ENCODE results near the gene ZSWIM5. TPM values are rescaled to one million over a fixed set of nuclear protein-coding genes. Genes with fewer than 3 reads are reported as not detected.

ZSWIM5 gene
- polyA plus RNA-seq, 1 donor (not counting 4 experiments of a cell fraction or from before 2014, with no cell fraction given), result 0.03 TPM

DNA sequence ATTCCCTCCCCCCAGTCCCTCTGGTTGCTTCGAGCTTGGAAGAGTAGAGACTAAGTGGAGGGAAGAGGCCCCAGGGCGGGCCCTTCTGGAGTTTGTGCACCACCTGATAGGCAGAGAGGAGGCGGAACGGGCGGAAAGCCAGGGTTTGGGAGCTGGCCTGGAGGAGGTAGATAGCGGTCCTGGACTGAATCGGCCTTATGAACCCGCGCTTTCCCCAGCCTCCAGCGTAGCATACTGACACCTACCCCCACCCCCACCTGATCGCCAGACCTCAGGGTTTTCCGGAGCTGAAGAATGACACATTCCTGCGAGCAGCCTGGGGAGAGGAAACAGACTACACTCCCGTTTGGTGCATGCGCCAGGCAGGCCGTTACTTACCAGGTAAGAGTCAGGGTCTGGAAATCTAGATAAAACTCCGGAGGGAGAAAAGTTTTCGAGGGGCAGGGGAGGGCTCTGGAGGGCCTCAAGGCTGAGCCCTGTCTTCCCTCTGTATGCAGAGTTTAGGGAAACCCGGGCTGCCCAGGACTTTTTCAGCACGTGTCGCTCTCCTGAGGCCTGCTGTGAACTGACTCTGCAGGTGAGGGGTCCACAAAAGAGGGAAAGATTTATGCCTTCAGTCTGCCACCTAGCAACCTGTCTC, 193.6 kb downstream of the ZSWIM5 start:
- H3K4me2 ChIP-seq (ENCODE audit: control insufficient read depth, extremely low read depth, insufficient read depth, low read depth, low read length), result peak overlapping the region; percentile 99
- H3K27ac ChIP-seq (ENCODE audit: control insufficient read depth, insufficient read depth, low read length), result peak overlapping the region; percentile 88
- H3K79me2 ChIP-seq (ENCODE audit: control insufficient read depth, insufficient read depth, low read length), result peaks cover 26% of the 10 kb centered on the region
- H3K9ac ChIP-seq (ENCODE audit: control insufficient read depth, extremely low read depth, insufficient read depth, low read length), result peak overlapping the region; percentile 86
- no peaks in the 10 kb centered on the region for H3K9me1 ChIP-seq (ENCODE audit: control insufficient read depth, extremely low read depth, insufficient read depth, low read length)
- H2AFZ ChIP-seq (ENCODE audit: control insufficient read depth, low read length), result peak overlapping the region; percentile 88
- peak overlapping the region; percentile 55 to 94 (median 93) for H3K4me3 ChIP-seq (ENCODE audit: control insufficient read depth in 2 of 3, extremely low read depth in 1 of 3, insufficient read depth in 2 of 3, low read depth in 1 of 3, low read length in 3 of 3)
- peaks cover 25 to 27% of the 10 kb centered on the region in 2 experiments for H3K36me3 ChIP-seq (ENCODE audit: control insufficient read depth in 2 of 2, extremely low read depth in 1 of 2, insufficient read depth in 2 of 2, low read length in 2 of 2)
- TF ChIP-seq, protein P1, sequence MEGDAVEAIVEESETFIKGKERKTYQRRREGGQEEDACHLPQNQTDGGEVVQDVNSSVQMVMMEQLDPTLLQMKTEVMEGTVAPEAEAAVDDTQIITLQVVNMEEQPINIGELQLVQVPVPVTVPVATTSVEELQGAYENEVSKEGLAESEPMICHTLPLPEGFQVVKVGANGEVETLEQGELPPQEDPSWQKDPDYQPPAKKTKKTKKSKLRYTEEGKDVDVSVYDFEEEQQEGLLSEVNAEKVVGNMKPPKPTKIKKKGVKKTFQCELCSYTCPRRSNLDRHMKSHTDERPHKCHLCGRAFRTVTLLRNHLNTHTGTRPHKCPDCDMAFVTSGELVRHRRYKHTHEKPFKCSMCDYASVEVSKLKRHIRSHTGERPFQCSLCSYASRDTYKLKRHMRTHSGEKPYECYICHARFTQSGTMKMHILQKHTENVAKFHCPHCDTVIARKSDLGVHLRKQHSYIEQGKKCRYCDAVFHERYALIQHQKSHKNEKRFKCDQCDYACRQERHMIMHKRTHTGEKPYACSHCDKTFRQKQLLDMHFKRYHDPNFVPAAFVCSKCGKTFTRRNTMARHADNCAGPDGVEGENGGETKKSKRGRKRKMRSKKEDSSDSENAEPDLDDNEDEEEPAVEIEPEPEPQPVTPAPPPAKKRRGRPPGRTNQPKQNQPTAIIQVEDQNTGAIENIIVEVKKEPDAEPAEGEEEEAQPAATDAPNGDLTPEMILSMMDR (optimal IDR thresholded peaks at IDR 0.05 in 1 of 3, IDR thresholded peaks at IDR 0.05 in 1 of 3, conservative IDR thresholded peaks at IDR 0.05 in 1 of 3; ENCODE audit: extremely low read depth in 1 of 3, insufficient read depth in 2 of 3, low read length in 3 of 3), result no peak
- no peak for TF ChIP-seq EZH2 (IDR thresholded peaks at IDR 0.05; ENCODE audit: low read length)
- no peaks in the 10 kb centered on the region for H3K9me3 ChIP-seq (ENCODE audit: control insufficient read depth, low read depth, low read length)
- dilution Hi-C loops (cut with MboI; ENCODE audit: extremely low pct_ligation_motif_present, low sequenced_read_pairs), result no loop called here
- FAIRE-seq, result peak; percentile 57
- peak; percentile 28 for DNase-seq (ENCODE audit: low read depth, low spot score)
- no peaks in the 10 kb centered on the region for H3K27me3 ChIP-seq (ENCODE audit: control insufficient read depth, extremely low read depth, insufficient read depth, low read length)
- H4K20me1 ChIP-seq (ENCODE audit: control insufficient read depth, extremely low read depth, insufficient read depth, low read length), result no peaks in the 10 kb centered on the region
- peaks cover 21% of the 10 kb centered on the region for H3K4me1 ChIP-seq (ENCODE audit: control insufficient read depth, extremely low read depth, insufficient read depth, low read length)

DNA sequence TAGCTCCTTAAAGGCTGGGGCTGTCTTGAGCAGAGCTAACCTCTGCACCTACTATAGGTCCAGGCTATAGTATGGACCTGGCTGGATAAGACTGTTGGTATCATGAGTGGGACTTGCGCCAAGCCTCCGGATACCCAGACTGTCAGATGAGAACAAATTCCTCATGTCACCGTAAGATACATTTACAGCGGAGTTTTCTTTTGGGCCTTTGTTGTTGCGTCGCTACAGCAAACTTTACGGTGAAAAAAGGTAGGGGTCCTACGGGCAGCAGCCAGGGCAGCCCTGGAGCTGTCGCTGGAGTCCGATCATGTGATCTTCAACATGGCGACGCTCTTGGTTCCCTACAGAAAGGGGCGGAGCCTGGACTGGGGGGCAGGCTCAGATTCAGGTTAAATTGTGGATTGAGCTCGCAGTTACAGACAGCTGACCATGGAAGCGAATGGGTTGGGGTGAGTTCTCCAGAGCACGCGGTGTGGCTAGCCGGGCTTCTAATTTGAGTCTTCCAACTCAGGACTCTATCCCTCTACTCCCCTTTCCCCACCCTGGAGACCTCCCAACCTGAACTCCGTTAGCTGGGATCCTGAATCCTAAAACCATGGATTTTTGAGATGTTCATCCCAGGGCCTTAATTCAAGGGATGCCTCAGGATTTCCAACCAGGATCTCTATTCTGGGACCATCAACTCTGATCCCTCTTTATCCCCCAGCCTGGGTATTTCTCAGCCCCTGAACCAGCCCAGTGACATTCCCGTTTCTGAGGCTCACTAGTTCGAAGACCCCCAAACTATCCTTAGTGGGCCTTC, 194.4 kb downstream of the ZSWIM5 start, which contains the start of gene UROD:
Gene UROD, plus strand, starts transcription at position 418 of the 802 bp plus-strand sequence. Its CDS starts 12 bp downstream, at position 430.
- Histone ChIP-seq H3K9ac (ENCODE audit: control insufficient read depth, extremely low read depth, insufficient read depth, low read length) (peak within 1 kb of the TSS; percentile 86), H2AFZ (ENCODE audit: control insufficient read depth, low read length) (peak within 1 kb of the TSS; percentile 99), H4K20me1 (ENCODE audit: control insufficient read depth, extremely low read depth, insufficient read depth, low read length) (no peaks in the 10 kb centered on the region), H3K9me1 (ENCODE audit: control insufficient read depth, extremely low read depth, insufficient read depth, low read length) (no peaks in the 10 kb centered on the region), H3K79me2 (ENCODE audit: control insufficient read depth, insufficient read depth, low read length) (peaks cover 26% of the 10 kb centered on the region), H3K27ac (ENCODE audit: control insufficient read depth, insufficient read depth, low read length) (peak within 1 kb of the TSS; percentile 88), H3K9me3 (ENCODE audit: control insufficient read depth, low read depth, low read length) (no peaks in the 10 kb centered on the region), H3K4me2 (ENCODE audit: control insufficient read depth, extremely low read depth, insufficient read depth, low read depth, low read length) (peak within 1 kb of the TSS; percentile 99), H3K27me3 (ENCODE audit: control insufficient read depth, extremely low read depth, insufficient read depth, low read length) (no peaks in the 10 kb centered on the region), H3K36me3 (ENCODE audit: control insufficient read depth in 2 of 2, extremely low read depth in 1 of 2, insufficient read depth in 2 of 2, low read length in 2 of 2) (peaks cover 27 to 33% of the 10 kb centered on the region in 2 experiments), H3K4me1 (ENCODE audit: control insufficient read depth, extremely low read depth, insufficient read depth, low read length) (peaks cover 21% of the 10 kb centered on the region), H3K4me3 (ENCODE audit: control insufficient read depth in 2 of 3, extremely low read depth in 1 of 3, insufficient read depth in 2 of 3, low read depth in 1 of 3, low read length in 3 of 3) (peak within 1 kb of the TSS; percentile 76 to 94 (median 93))
- peak; percentile 88 for DNase-seq (ENCODE audit: low read depth, low spot score)
- TF ChIP-seq EZH2 (IDR thresholded peaks at IDR 0.05; ENCODE audit: low read length), result no peak
- TF ChIP-seq, protein P1 (optimal IDR thresholded peaks at IDR 0.05 in 1 of 3, IDR thresholded peaks at IDR 0.05 in 1 of 3, conservative IDR thresholded peaks at IDR 0.05 in 1 of 3; ENCODE audit: extremely low read depth in 1 of 3, insufficient read depth in 2 of 3, low read length in 3 of 3), result no peak
- FAIRE-seq, result peak; percentile 90
- dilution Hi-C loops (cut with MboI; ENCODE audit: extremely low pct_ligation_motif_present, low sequenced_read_pairs), result no loop called here

All from keratinocyte (primary cell).